SU-DHL-6 (cell line): Measurements from ENCODE around the gene RAB26.

Experiments used
- H2AFZ ChIP-seq: fragments of 200-600 bp; sonication (generic); 2 replicates; pipeline ENCODE4 v1.6.1; 2014; ENCODE audit warnings: low read depth, mild to moderate bottlenecking, moderate library complexity, mixed read lengths, antibody characterized with exemption, low read length; ENCODE audit not compliant: severe bottlenecking
- H3F3A ChIP-seq: fragments of 200-600 bp; shearing (Covaris generic); 2 replicates; pipeline ENCODE4 v1.6.0; 2016; ENCODE audit warnings: antibody characterized with exemption, mild to moderate bottlenecking; ENCODE audit not compliant: insufficient read depth
- H3K27ac ChIP-seq: fragments of 200-600 bp; sonication (generic); 2 replicates; pipeline ENCODE4 v1.5.1; 2016; ENCODE audit warnings: low read depth, mild to moderate bottlenecking, low read length, moderate library complexity, mixed read lengths
- H3K27me3 ChIP-seq: fragments of 200-600 bp; sonication (generic), shearing (Covaris generic); 2 replicates; pipeline ENCODE4 v1.6.0; 2014; ENCODE audit warnings: mild to moderate bottlenecking, low read length
- H3K36me3 ChIP-seq: fragments of 200-600 bp; sonication (generic); 2 replicates; pipeline ENCODE4 v1.6.1; 2014; ENCODE audit warnings: mild to moderate bottlenecking, low read length, mixed read lengths
- H3K4me2 ChIP-seq: fragments of 300-600, 200-600 bp; shearing (Covaris generic), sonication (generic); 2 replicates; pipeline ENCODE4 v1.6.0; 2014; ENCODE audit warnings: low read length, low read depth, mild to moderate bottlenecking; ENCODE audit not compliant: poor library complexity, severe bottlenecking
- H3K4me3 ChIP-seq: fragments of 200-600 bp; sonication (generic); 2 replicates; pipeline ENCODE4 v1.5.1; 2014; ENCODE audit warnings: antibody characterized with exemption, low read length, mild to moderate bottlenecking, mixed read lengths; ENCODE audit not compliant: insufficient read depth, poor library complexity, severe bottlenecking
- H3K79me2 ChIP-seq: fragments of 200-600 bp; sonication (generic); 2 replicates; pipeline ENCODE4 v1.6.1; 2014; ENCODE audit warnings: mild to moderate bottlenecking, low read length, moderate library complexity; ENCODE audit not compliant: insufficient read depth
- H3K9ac ChIP-seq: fragments of 200-600 bp; sonication (generic); 2 replicates; pipeline ENCODE4 v1.7.0; 2014; ENCODE audit warnings: mild to moderate bottlenecking, low read length
- H3K9me2 ChIP-seq: fragments of 200-600 bp; sonication (generic); replicated peaks from 2 replicates; pipeline ENCODE4 v1.6.1; 2014; ENCODE audit warnings: low read length; ENCODE audit not compliant: insufficient read depth
- H3K9me3 ChIP-seq: fragments of 200-600 bp; sonication (generic); 2 replicates; pipeline ENCODE4 v1.6.1; 2014; ENCODE audit warnings: low read length, mixed read lengths; ENCODE audit not compliant: insufficient read depth
- H4K20me1 ChIP-seq: fragments of 200-600 bp; sonication (generic); 2 replicates; pipeline ENCODE4 v1.6.1; 2014; ENCODE audit warnings: low read depth, mild to moderate bottlenecking, antibody characterized with exemption, low read length, moderate library complexity, mixed read lengths
- CTCF ChIP-seq: fragments of 200-600 bp; sonication (generic); IDR thresholded peaks from one replicate; pipeline ENCODE4 v1.5.1; 2017; ENCODE audit warnings: antibody characterized with exemption, mild to moderate bottlenecking, low read length, moderate library complexity; ENCODE audit not compliant: insufficient read depth, poor library complexity, severe bottlenecking
- EZH2phosphoT487 ChIP-seq: fragments of 200-600 bp; sonication (generic), shearing (Covaris generic); conservative IDR thresholded peaks from 2 replicates; pipeline ENCODE4 v1.6.1; 2018; ENCODE audit warnings: mild to moderate bottlenecking, antibody characterized with exemption, low read length, moderate library complexity, mixed read lengths

Gene RAB26

DNA sequence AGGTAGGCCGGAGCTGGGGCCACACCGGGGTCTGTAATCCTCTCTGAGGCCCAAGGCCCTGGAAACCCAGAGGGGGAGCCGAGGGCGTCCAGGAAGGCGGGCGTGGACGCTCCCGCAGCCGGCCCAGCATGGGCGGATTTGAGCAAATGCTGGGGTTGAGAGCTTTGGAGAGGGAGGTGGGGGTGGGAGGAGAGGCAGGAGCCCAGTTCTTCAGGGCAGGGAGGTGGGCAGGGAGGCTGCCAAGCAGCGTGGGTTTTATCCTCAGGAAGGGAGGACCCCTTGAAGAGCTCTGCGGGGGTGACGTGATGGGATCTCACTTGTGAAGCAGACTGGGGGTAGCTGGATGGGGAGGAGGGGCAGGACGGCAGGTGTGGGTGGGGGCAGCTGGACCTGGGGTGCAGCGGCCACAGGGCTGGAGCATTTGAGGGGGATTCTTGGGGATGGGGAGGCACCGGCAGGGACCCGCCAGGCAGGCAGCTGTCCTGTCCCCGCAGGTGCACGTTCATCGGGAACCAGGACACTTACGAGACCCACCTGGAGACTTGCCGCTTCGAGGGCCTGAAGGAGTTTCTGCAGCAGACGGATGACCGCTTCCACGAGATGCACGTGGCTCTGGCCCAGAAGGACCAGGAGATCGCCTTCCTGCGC is 24.4 kb downstream of the RAB26 start:
- H4K20me1 ChIP-seq: no peaks in the 10 kb centered on the region
- no peaks in the 10 kb centered on the region for H3F3A ChIP-seq
- no peak overlapping the region for H2AFZ ChIP-seq
- no peaks in the 10 kb centered on the region for H3K9me2 ChIP-seq
- H3K9ac ChIP-seq: no peak overlapping the region
- no peaks in the 10 kb centered on the region for H3K36me3 ChIP-seq
- H3K79me2 ChIP-seq: no peaks in the 10 kb centered on the region
- no peaks in the 10 kb centered on the region for H3K9me3 ChIP-seq
- H3K4me2 ChIP-seq: no peak overlapping the region
- H3K27me3 ChIP-seq: no peaks in the 10 kb centered on the region
- no peak overlapping the region for H3K27ac ChIP-seq
- TF ChIP-seq CTCF (no peak), EZH2phosphoT487 (no peak)
- H3K4me3 ChIP-seq: no peak overlapping the region

DNA sequence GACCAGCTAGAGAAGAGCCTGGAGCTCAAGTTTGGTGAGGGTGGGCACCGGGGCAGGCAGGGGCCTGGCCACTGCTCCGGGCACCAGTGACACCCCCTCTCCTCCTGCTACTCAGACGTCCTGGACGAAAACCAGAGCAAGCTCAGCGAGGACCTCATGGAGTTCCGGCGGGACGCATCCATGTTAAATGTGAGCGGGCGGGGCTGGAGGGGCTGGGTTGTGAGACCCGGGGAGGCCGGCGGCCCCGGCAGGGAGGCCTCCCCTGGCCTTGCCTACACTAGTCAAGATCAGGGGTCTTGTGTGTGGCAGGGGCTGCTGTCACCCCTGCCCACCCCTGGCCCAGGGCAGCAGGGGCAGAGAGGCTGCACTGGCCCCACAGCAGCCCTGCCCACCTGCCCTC is 24.9 kb downstream of the RAB26 start:
- no peaks in the 10 kb centered on the region for H3K36me3 ChIP-seq

GRCh38 chr16:2173916-2174315 is 25.5 kb downstream of the RAB26 start:
- Histone ChIP-seq H2AFZ (no peak overlapping the region), H3K9me2 (no peaks in the 10 kb centered on the region), H3F3A (no peaks in the 10 kb centered on the region), H3K9ac (no peak overlapping the region), H3K36me3 (no peaks in the 10 kb centered on the region), H3K4me3 (no peak overlapping the region), H3K79me2 (no peaks in the 10 kb centered on the region), H3K9me3 (no peaks in the 10 kb centered on the region), H3K27ac (no peak overlapping the region), H4K20me1 (no peaks in the 10 kb centered on the region), H3K27me3 (no peaks in the 10 kb centered on the region), H3K4me2 (no peak overlapping the region)
- TF ChIP-seq EZH2phosphoT487: no peak
- no peak for TF ChIP-seq CTCF

More for the DNA sequence above, 24.9 kb downstream of the RAB26 start:
- Histone ChIP-seq H3K9me2 (no peaks in the 10 kb centered on the region), H3F3A (no peaks in the 10 kb centered on the region), H3K9me3 (no peaks in the 10 kb centered on the region), H2AFZ (no peak overlapping the region), H3K4me3 (no peak overlapping the region), H4K20me1 (no peaks in the 10 kb centered on the region), H3K27ac (no peak overlapping the region), H3K9ac (no peak overlapping the region), H3K27me3 (no peaks in the 10 kb centered on the region), H3K4me2 (no peak overlapping the region), H3K79me2 (no peaks in the 10 kb centered on the region)
- no peak for TF ChIP-seq CTCF
- no peak for TF ChIP-seq EZH2phosphoT487
